ENCODE results near the gene CCDC40. TPM values are rescaled to one million over a fixed set of nuclear protein-coding genes. Genes with fewer than 3 reads are reported as not detected.

Gene CCDC40
- total and polyA plus RNA-seq, 2 of the 13 experiments (the other 11 are each of a cell fraction or from before 2014, with no cell fraction given): 4.1 to 5.5 TPM

GRCh38 chr17:80126449-80126715 is 89.9 kb downstream of the CCDC40 start:
- Histone ChIP-seq H3K9me3 (ENCODE audit: low read length) (no peaks in the 10 kb centered on the region), H4K20me1 (ENCODE audit: insufficient read depth, low read length) (no peaks in the 10 kb centered on the region), H3K36me3 (replicated peaks in 1 of 2; ENCODE audit: control insufficient read depth in 1 of 2, insufficient read depth in 2 of 2, low read length in 2 of 2) (no peaks in the 10 kb centered on the region), H3K9ac (ENCODE audit: insufficient read depth, low read depth, low read length) (no peak overlapping the region), H2AFZ (ENCODE audit: low read length) (no peak overlapping the region), H3K79me2 (ENCODE audit: insufficient read depth, low read length) (no peaks in the 10 kb centered on the region), H3K27ac (ENCODE audit: extremely low read length, insufficient read depth, low read length) (no peak overlapping the region), H3K4me2 (ENCODE audit: low read depth, low read length) (no peak overlapping the region), H3K4me1 (ENCODE audit: insufficient read depth, low read length) (peaks cover 34% of the 10 kb centered on the region), H3K4me3 (replicated peaks in 1 of 3; ENCODE audit: insufficient read depth in 1 of 3, low read depth in 2 of 3, low read length in 3 of 3) (no peak overlapping the region), H3K27me3 (ENCODE audit: control insufficient read depth in 1 of 2, insufficient read depth in 2 of 2, low read length in 2 of 2) (no peaks in the 10 kb centered on the region; a peak in 2 of 5 replicates)
- in situ Hi-C loops (cut with HindIII; ENCODE audit: extremely low pct_ligation_motif_present, low pct_unique_long_range_greater_than_20kb): no loop called here
- DNase-seq (ENCODE audit: low spot score) (no peak), FAIRE-seq (no peak), ATAC-seq (no peak)
- ChIA-PET CTCF (ENCODE audit: low intra/inter-chr PET ratio, low total read pairs) (no interaction called here), POLR2A (no interaction called here)
- TF ChIP-seq NR3C1 (CRISPR knock-in tag; IDR thresholded peaks at IDR 0.05) (no peak), JUND (CRISPR knock-in tag; IDR thresholded peaks at IDR 0.05) (no peak), MYNN (CRISPR knock-in tag; IDR thresholded peaks at IDR 0.05; ENCODE audit: low read depth) (no peak), SYNCRIP (IDR thresholded peaks at IDR 0.05; ENCODE audit: insufficient read depth, low read depth, low read length) (no peak), ATF3 (CRISPR knock-in tag; IDR thresholded peaks at IDR 0.05) (no peak), ZNF572 (CRISPR knock-in tag; IDR thresholded peaks at IDR 0.05) (no peak), ZNF782 (CRISPR knock-in tag; IDR thresholded peaks at IDR 0.05; ENCODE audit: borderline replicate concordance) (no peak), CERS6 (CRISPR knock-in tag; IDR thresholded peaks at IDR 0.05) (no peak), ZXDC (CRISPR knock-in tag; IDR thresholded peaks at IDR 0.05) (no peak), ZNF282 (IDR thresholded peaks at IDR 0.05; ENCODE audit: partially characterized antibody) (no peak), SALL2 (CRISPR knock-in tag; IDR thresholded peaks at IDR 0.05) (no peak)
- no TSS peak for BruUV-seq (replicated peaks)
- WGBS (ENCODE audit: low lambda C conversion rate): 48% methylated on average over 3 of the region's 3 CpGs
- intact Hi-C loops (cut with micrococcal nuclease; ENCODE audit: unreplicated experiment): no loop called here
